Measurements from ENCODE around the gene TRIM74.
"Not testable (repeated sequence)": the region's sequence is repeated elsewhere in the genome, so short reads cannot be mapped to it uniquely, and the experiment has no call there.

Gene TRIM74

DNA sequence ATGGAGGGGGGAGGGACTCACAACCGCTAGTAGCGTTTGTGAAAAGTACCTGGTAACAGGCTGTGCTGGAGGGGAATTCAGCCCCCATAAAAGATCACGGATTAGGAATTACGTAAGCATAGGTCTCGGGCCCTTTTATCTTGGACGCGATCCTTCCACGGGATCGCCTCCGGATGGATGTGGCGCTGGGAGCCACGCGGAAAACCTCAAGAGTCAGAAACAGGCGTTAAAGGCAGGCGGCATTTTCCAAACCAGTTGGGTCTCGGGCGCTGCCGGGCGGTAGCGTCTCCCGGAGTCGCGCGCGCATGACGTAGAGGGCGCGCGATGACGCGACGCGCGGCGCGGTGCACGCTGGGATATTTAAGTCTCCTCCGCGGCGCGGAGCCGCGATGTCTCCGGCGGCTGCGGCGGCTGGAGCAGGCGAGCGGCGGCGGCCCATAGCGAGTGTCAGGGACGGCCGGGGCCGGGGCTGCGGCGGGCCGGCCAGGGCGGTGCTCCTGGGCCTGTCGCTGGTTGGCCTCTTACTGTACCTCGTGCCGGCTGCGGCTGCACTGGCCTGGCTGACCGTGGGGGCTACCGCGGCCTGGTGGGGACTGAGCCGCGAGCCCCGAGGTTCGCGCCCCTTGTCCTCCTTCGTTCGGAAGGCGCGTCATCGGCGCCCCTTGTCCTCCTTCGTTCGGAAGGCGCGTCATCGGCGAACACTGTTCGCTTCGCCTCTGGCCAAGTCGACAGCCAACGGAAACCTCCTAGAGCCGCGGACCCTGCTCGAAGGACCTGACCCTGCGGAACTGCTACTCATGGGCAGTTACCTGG is 44.3 kb downstream of the TRIM74 start, which contains the start of gene POM121:
TSS of gene POM121 (plus strand) at position 363 of the 813 bp plus-strand sequence. CDS start at position 390, 27 bp downstream.
- peak within 1 kb of the TSS; percentile 82 for H3K27ac ChIP-seq
- TF ChIP-seq, protein P1, sequence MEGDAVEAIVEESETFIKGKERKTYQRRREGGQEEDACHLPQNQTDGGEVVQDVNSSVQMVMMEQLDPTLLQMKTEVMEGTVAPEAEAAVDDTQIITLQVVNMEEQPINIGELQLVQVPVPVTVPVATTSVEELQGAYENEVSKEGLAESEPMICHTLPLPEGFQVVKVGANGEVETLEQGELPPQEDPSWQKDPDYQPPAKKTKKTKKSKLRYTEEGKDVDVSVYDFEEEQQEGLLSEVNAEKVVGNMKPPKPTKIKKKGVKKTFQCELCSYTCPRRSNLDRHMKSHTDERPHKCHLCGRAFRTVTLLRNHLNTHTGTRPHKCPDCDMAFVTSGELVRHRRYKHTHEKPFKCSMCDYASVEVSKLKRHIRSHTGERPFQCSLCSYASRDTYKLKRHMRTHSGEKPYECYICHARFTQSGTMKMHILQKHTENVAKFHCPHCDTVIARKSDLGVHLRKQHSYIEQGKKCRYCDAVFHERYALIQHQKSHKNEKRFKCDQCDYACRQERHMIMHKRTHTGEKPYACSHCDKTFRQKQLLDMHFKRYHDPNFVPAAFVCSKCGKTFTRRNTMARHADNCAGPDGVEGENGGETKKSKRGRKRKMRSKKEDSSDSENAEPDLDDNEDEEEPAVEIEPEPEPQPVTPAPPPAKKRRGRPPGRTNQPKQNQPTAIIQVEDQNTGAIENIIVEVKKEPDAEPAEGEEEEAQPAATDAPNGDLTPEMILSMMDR (conservative IDR thresholded peaks at IDR 0.05) = no peak

DNA sequence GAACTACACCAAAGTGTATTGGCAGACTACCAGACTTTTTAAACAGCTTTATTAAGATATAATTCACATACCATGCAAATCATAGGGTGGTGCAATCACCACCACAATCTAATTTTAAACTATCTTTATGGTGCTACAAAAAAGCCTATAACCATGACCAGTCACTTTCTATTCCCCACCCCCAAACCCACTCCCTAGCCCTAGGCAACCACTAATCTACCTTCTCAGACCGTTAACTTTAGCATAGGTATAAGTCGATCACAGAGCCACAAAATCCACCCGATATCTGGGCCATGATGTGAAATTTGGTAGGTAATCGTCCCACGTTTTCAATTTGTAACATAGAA is 44.9 kb downstream of the TRIM74 start:
- H3K27ac ChIP-seq = peak overlapping the region; percentile 82
- TF ChIP-seq, protein P1 (conservative IDR thresholded peaks at IDR 0.05) = no peak

DNA sequence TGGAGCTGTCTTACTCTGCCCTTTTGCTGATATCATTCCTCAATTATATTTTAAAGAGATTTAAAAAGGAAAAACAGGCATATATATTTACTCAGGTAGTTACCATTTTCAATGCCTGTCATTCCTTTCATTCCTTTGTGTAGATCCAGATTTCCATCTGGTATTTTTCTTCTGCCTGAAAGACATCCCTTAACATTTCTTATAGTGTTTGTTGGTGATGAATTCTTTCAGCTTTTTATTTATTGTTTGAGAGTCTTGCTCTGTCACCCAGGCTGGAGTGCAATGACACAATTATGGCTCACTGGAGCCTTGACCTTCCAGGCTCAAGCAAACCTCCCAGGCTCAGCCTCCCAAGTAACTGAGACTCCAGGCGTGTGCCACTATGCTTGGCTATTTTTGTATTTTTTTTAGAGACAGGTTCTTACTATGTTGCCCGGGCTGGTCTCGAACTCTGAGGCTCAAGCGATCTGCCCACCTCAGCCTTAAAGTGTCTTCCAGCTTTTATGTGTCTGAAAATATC is 50.0 kb downstream of the TRIM74 start:
- H3K27ac ChIP-seq = peak overlapping the region; percentile 55
- TF ChIP-seq, protein P1 (conservative IDR thresholded peaks at IDR 0.05) = no peak

DNA sequence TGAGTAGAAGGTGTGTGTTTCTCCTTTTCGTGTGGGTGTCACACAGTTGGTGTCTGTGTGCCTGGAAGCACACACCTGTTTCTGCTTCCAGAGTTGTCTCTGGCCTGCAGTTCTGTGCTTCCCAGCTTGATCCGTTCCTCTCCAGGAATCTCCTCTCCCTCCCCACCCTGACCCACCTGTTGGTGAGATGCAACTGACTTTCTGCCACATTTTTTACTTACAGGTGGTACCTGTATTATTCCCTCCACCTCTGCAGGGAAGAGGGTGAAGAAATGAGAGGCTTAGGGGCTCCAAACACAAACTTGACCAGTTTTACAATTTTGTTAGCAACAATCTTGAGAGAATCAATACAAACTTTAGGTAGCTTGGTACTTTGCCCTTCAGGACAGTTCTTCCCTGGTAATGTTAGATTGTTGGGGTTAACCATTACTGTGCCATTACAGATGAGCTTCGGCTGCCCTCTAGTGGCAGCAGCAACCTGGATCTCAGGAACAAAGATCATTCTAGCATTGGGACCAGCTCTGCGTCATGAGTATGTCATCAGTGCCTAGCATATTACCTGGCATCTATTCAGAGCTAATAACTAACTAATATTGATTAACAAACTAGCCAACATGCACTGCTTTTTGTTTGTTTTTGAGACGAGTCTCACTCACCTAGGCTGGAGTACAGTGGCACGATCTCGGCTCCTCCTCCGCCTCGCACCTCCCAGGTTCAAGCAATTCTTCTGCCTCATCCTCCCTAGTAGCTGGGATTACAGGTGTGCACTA is 54.3 kb downstream of the TRIM74 start:
- H3K27ac ChIP-seq = peak overlapping the region; percentile 55; the same call in 1 of the 2 replicates

DNA sequence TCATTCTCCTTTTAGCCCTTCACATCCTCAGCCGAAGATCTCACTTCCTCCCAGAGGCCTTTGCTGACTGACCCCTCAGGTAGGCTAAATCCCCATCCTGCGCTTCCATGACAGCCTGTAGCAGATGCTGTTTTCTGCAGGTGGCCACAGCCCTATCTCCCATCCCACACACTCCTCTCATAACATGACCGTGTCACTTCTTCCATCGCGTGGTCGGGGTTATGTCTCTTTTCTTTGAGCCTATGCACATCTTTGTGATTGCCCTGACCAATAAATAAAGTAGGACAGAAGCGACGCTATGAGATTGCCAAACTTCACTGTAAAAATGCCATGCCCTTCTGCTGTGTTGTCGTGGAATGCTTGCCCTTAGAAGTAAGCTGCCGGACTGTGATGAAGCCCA is 55.5 kb downstream of the TRIM74 start:
- H3K27ac ChIP-seq = not testable (repeated sequence)

More for the DNA sequence above, 54.3 kb downstream of the TRIM74 start:
- TF ChIP-seq, protein P1 (conservative IDR thresholded peaks at IDR 0.05) = peak; percentile 90

DNA sequence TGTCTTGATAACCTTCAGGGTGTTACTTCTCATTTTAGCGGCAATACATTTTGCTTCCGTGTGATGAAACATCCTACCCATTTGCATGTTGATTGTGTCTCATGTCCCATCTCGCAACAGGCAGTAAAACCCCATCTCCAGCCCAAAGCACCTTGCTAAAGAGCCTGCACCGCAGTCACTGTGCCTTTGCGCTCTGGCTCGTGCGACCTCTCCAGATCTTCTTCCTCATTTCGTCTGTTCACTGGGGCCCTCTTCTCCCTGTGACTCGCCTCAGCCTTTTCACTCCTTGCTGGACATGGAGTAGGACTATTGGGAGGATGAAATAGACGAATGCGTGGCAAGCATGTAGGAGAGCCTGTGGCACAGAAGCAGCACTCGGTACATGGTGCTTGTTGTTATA is 57.9 kb downstream of the TRIM74 start:
- H3K27ac ChIP-seq = not testable (repeated sequence)
